HEK293T (cell line): Measurements from ENCODE around the gene GET3.

Experiments
- SP1 ChIP-seq: fragments of 450-650 bp; IDR thresholded peaks from 2 replicates; pipeline ENCODE4 v1.6.1; 2017
- SUZ12 ChIP-seq: fragments of 450-650 bp; IDR thresholded peaks from 2 replicates; pipeline ENCODE4 v1.6.1; 2016; ENCODE audit warnings: mild to moderate bottlenecking
- TARDBP ChIP-seq: fragments of 450-650 bp; IDR thresholded peaks from 2 replicates; pipeline ENCODE4 v1.6.1; 2016
- ZNF384 ChIP-seq: fragments of 450-650 bp; IDR thresholded peaks from 2 replicates; pipeline ENCODE4 v1.6.1; 2016

DNA sequence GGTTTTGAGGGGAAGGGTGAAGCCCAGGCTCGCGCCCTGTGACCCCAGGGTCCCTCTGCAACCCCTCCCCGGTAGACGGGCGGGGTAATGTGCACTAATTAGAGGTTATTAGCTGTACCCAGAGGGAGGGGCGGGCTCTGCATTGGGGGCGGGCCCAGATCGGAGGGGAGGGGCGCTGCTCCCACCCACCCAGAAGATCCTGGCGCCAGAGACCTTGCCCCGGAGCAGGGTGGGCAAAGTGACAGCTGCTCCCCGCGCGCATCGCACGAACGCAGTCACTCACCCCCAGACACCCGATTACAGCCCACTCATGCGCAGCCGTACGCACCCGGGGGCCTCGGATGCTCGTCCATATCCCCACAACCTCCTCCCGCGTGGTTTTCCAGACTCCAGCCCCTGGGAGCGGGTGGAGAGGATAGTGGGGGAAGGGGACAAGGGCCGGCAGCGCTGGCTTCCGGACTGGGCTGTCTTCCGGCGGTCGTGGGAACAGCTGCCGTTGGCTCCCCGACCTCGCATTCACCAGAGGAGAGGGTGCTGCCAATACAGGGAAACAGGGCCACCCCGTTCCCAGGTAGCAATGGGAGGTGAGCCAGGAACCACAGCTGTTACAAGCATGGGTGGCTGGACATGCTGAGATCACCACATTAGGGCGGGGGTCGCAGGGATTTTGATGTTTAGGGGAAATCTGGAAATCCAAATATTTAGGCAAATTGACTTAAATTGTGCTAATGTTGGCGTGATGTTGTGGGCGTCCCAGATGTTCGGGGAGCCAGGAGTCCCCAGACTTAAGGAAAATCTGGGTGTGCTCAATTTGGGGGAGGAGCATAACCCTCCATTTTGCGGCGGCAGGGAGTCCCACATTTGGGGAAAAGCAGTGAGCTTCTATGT, 41.0 kb downstream of the GET3 start:
- TF ChIP-seq TARDBP (no peak), SUZ12 (no peak), SP1 (no peak), ZNF384 (no peak)
